HepG2 (cell line): ENCODE data around the gene SDR39U1. TPM values are rescaled to one million over a fixed set of nuclear protein-coding genes. Genes with fewer than 3 reads are reported as not detected.
A peak's percentile ranks its signal among the peaks of the same experiment; 100 is the strongest.

Experiments used
- RBM22 ChIP-seq: fragments of 200-400 bp; formaldehyde crosslinking; optimal IDR thresholded peaks from 2 replicates; pipeline ENCODE3; 2017; ENCODE audit warnings: mild to moderate bottlenecking, low read length, moderate library complexity
- ZNF296 ChIP-seq: sonication (generic); formaldehyde crosslinking; conservative IDR thresholded peaks from 2 replicates; pipeline ENCODE4 v1.5.0; 2020; ENCODE audit warnings: mild to moderate bottlenecking, missing genetic modification reagents
- polyA plus RNA-seq, 8 experiments: library from polyadenylated mRNA; depleted of rRNA in 3 of 8; stranded (reverse) in 7 of 8; unstranded in 1 of 8; fragments of >200 nt; fragmentation: Illumina TruSeq in 4 of 8; extraction: Trizol in 4 of 8; gene quantifications; 2 replicates each; pipeline versions ENCODE4 v1.2.1 to v1.2.3, GENCODE V29; 2011 to 2016; ENCODE audit warnings: low read depth in 4 of 8, missing spikeins in 1 of 8, mixed read lengths in 1 of 8; ENCODE audit not compliant: insufficient read depth in 1 of 8
- total RNA-seq, 5 experiments: library from RNA; depleted of rRNA; stranded (reverse); fragments of >200 nt; fragmentation: Illumina TruSeq; extraction: Trizol; gene quantifications; 2 replicates each; pipeline ENCODE4 v1.2.3, GENCODE V29; 2016; ENCODE audit warnings: low read depth in 1 of 5
- TF ChIP-seq, protein P1 (sequence below), 2 experiments: fragments of 450-650 bp in 1 of 2; sonication (generic) in 1 of 2; formaldehyde crosslinking in 1 of 2; IDR thresholded peaks; 2 replicates each; pipeline versions ENCODE4 v1.6.1 to v1.8.0; 2016 to 2022; ENCODE audit warnings: antibody characterized with exemption in 1 of 2, mild to moderate bottlenecking in 1 of 2, missing genetic modification reagents in 1 of 2
- TF ChIP-seq, protein P2 (sequence below): sonication (generic); formaldehyde crosslinking; IDR thresholded peaks from 2 replicates; pipeline ENCODE4 v1.5.0; 2020; ENCODE audit warnings: mild to moderate bottlenecking, missing genetic modification reagents

Gene SDR39U1
- total and polyA plus RNA-seq, 2 of the 13 experiments (the other 11 are each of a cell fraction or from before 2014, with no cell fraction given) = 34.4 to 129 TPM

DNA sequence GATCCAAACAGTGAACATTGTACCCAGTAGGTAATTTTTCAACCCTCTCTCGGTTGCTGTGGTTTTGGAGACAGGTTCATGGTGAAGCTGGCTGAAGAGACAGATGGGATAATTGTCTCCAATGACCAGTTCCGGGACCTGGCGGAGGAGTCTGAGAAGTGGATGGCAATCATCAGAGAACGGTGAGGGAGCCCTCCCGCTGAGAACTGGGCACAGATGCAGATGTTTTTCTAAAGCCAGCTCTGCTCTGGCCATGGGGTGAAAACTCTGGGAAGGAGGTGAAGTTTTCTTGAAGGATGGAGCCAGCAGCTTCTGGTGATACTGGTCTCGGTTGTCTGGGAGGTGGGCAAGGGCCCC lies 6.6 kb downstream of the SDR39U1 start (continued):
- TF ChIP-seq, protein P1, sequence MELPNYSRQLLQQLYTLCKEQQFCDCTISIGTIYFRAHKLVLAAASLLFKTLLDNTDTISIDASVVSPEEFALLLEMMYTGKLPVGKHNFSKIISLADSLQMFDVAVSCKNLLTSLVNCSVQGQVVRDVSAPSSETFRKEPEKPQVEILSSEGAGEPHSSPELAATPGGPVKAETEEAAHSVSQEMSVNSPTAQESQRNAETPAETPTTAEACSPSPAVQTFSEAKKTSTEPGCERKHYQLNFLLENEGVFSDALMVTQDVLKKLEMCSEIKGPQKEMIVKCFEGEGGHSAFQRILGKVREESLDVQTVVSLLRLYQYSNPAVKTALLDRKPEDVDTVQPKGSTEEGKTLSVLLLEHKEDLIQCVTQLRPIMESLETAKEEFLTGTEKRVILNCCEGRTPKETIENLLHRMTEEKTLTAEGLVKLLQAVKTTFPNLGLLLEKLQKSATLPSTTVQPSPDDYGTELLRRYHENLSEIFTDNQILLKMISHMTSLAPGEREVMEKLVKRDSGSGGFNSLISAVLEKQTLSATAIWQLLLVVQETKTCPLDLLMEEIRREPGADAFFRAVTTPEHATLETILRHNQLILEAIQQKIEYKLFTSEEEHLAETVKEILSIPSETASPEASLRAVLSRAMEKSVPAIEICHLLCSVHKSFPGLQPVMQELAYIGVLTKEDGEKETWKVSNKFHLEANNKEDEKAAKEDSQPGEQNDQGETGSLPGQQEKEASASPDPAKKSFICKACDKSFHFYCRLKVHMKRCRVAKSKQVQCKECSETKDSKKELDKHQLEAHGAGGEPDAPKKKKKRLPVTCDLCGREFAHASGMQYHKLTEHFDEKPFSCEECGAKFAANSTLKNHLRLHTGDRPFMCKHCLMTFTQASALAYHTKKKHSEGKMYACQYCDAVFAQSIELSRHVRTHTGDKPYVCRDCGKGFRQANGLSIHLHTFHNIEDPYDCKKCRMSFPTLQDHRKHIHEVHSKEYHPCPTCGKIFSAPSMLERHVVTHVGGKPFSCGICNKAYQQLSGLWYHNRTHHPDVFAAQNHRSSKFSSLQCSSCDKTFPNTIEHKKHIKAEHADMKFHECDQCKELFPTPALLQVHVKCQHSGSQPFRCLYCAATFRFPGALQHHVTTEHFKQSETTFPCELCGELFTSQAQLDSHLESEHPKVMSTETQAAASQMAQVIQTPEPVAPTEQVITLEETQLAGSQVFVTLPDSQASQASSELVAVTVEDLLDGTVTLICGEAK (IDR thresholded peaks at IDR 0.05) = no peak
- TF ChIP-seq, protein P1 (CRISPR knock-in tag; IDR thresholded peaks at IDR 0.05) = 0 out of 2 replicates have a peak, but pooled peaks have one; percentile 20
- 0 out of 2 replicates have a peak, but pooled peaks have one; percentile 48 for TF ChIP-seq ZNF296 (CRISPR knock-in tag)
- peak; percentile 1 for TF ChIP-seq RBM22
- TF ChIP-seq, protein P2, sequence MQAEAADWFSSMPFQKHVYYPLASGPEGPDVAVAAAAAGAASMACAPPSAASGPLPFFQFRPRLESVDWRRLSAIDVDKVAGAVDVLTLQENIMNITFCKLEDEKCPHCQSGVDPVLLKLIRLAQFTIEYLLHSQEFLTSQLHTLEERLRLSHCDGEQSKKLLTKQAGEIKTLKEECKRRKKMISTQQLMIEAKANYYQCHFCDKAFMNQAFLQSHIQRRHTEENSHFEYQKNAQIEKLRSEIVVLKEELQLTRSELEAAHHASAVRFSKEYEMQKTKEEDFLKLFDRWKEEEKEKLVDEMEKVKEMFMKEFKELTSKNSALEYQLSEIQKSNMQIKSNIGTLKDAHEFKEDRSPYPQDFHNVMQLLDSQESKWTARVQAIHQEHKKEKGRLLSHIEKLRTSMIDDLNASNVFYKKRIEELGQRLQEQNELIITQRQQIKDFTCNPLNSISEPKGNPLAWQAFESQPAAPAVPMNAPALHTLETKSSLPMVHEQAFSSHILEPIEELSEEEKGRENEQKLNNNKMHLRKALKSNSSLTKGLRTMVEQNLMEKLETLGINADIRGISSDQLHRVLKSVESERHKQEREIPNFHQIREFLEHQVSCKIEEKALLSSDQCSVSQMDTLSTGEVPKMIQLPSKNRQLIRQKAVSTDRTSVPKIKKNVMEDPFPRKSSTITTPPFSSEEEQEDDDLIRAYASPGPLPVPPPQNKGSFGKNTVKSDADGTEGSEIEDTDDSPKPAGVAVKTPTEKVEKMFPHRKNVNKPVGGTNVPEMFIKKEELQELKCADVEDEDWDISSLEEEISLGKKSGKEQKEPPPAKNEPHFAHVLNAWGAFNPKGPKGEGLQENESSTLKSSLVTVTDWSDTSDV (CRISPR knock-in tag) = peak; percentile 52; the same call in 1 of the 2 replicates
